Neural cell (in vitro differentiated cells): ENCODE results near the gene STARD10. TPM values are rescaled to one million over a fixed set of nuclear protein-coding genes. Genes with fewer than 3 reads are reported as not detected.

Experiments used
- H2AFZ ChIP-seq: fragments of 200-600, 300-800 bp; sonication (generic), shearing (Covaris generic); 2 replicates; pipeline ENCODE4 v1.6.0; 2014; ENCODE audit warnings: low read depth, mild to moderate bottlenecking, antibody characterized with exemption, low read length, moderate library complexity
- H3F3A ChIP-seq: fragments of 200-600 bp; shearing (Covaris generic); 2 replicates; pipeline ENCODE4 v1.6.1; 2016; ENCODE audit warnings: mild to moderate bottlenecking, moderate library complexity, mixed read lengths, antibody characterized with exemption, low read length; ENCODE audit not compliant: insufficient read depth, poor library complexity, severe bottlenecking
- H3K27ac ChIP-seq: fragments of 200-600, 300-800 bp; sonication (generic), shearing (Covaris generic); 2 replicates; pipeline ENCODE4 v1.5.1; 2014; ENCODE audit warnings: mild to moderate bottlenecking, low read length, moderate library complexity
- H3K27me3 ChIP-seq: fragments of 300-800, 200-600 bp; sonication (generic), shearing (Covaris generic); 2 replicates; pipeline ENCODE4 v1.6.0; 2014; ENCODE audit warnings: mild to moderate bottlenecking, low read depth, low read length, moderate library complexity; ENCODE audit not compliant: insufficient read depth
- H3K36me3 ChIP-seq: fragments of 300-800, 200-600 bp; sonication (generic), shearing (Covaris generic); 2 replicates; pipeline ENCODE4 v1.5.1; 2014; ENCODE audit warnings: mild to moderate bottlenecking, antibody characterized with exemption, low read length, moderate library complexity; ENCODE audit not compliant: insufficient read depth
- H3K4me2 ChIP-seq: fragments of 300-800, 200-600 bp; sonication (generic), shearing (Covaris generic); 2 replicates; pipeline ENCODE4 v1.6.0; 2014; ENCODE audit warnings: mild to moderate bottlenecking, low read length
- H3K4me3 ChIP-seq: fragments of 300-800, 200-600 bp; sonication (generic), shearing (Covaris generic); 2 replicates; pipeline ENCODE4 v1.5.1; 2014; ENCODE audit warnings: mild to moderate bottlenecking, low read length, moderate library complexity
- H3K79me2 ChIP-seq: fragments of 200-600 bp; shearing (Covaris generic); replicated peaks from 2 replicates; pipeline ENCODE4 v1.6.0; 2014; ENCODE audit warnings: mild to moderate bottlenecking, low read length, moderate library complexity; ENCODE audit not compliant: insufficient read depth
- H3K9ac ChIP-seq: fragments of 300-800, 200-600 bp; sonication (generic), shearing (Covaris generic); 2 replicates; pipeline ENCODE4 v1.6.1; 2016; ENCODE audit warnings: mild to moderate bottlenecking, low read length, mixed read lengths
- H3K9me2 ChIP-seq: fragments of 200-600 bp; shearing (Covaris generic); 2 replicates; pipeline ENCODE4 v1.6.1; 2016; ENCODE audit warnings: mild to moderate bottlenecking, low read length, mixed read lengths; ENCODE audit not compliant: insufficient read depth
- H3K9me3 ChIP-seq: fragments of 200-600, 300-800 bp; sonication (generic), shearing (Covaris generic); 2 replicates; pipeline ENCODE4 v1.6.1; 2016; ENCODE audit warnings: mild to moderate bottlenecking, mixed run types, low read length, moderate library complexity, mixed read lengths
- H4K20me1 ChIP-seq: fragments of 200-600 bp; shearing (Covaris generic); 2 replicates; pipeline ENCODE4 v1.6.1; 2016; ENCODE audit warnings: mild to moderate bottlenecking, mixed run types; ENCODE audit not compliant: insufficient read depth
- EP300 ChIP-seq: fragments of 450-650 bp; conservative IDR thresholded peaks from 2 replicates; pipeline ENCODE4 v1.6.1; 2014; ENCODE audit warnings: antibody characterized with exemption, mild to moderate bottlenecking, moderate library complexity; ENCODE audit not compliant: poor library complexity, severe bottlenecking
- EZH2 ChIP-seq: fragments of 200-600, 300-800 bp; shearing (Covaris generic), sonication (generic); IDR thresholded peaks from 2 replicates; pipeline ENCODE4 v1.6.1; 2014; ENCODE audit warnings: antibody characterized with exemption, low read length, borderline replicate concordance, mild to moderate bottlenecking; ENCODE audit not compliant: insufficient read depth, poor library complexity, severe bottlenecking
- MXI1 ChIP-seq: fragments of 450-650 bp; conservative IDR thresholded peaks from 2 replicates; pipeline ENCODE4 v1.6.1; 2014; ENCODE audit warnings: antibody characterized with exemption, mild to moderate bottlenecking; ENCODE audit not compliant: poor library complexity, severe bottlenecking
- POLR2AphosphoS5 ChIP-seq: IDR thresholded peaks from 2 replicates; pipeline ENCODE4 v1.6.1; 2012
- RAD21 ChIP-seq: fragments of 450-650 bp; conservative IDR thresholded peaks from 2 replicates; pipeline ENCODE4 v1.6.1; 2014; ENCODE audit warnings: antibody characterized with exemption, mild to moderate bottlenecking, moderate library complexity
- REST ChIP-seq: IDR thresholded peaks from 2 replicates; pipeline ENCODE4 v1.6.1; 2012; ENCODE audit warnings: borderline replicate concordance
- SMC3 ChIP-seq: fragments of 450-650 bp; conservative IDR thresholded peaks from 2 replicates; pipeline ENCODE4 v1.6.1; 2014; ENCODE audit warnings: antibody characterized with exemption, mild to moderate bottlenecking, moderate library complexity; ENCODE audit not compliant: poor library complexity
- TAF1 ChIP-seq: IDR thresholded peaks from 2 replicates; pipeline ENCODE4 v1.6.1; 2012; ENCODE audit warnings: low read depth
- polyA plus RNA-seq: library from polyadenylated mRNA; depleted of rRNA; stranded (reverse); fragments of >200 nt; gene quantifications from 2 replicates; pipeline ENCODE4 v1.2.3, GENCODE V29; 2014
- TF ChIP-seq, protein P1 (sequence below): fragments of 450-650 bp; IDR thresholded peaks from 2 replicates; pipeline ENCODE4 v1.5.1; 2014; ENCODE audit warnings: antibody characterized with exemption, mild to moderate bottlenecking, moderate library complexity; ENCODE audit not compliant: poor library complexity, severe bottlenecking

STARD10 gene
- polyA plus RNA-seq, 1 donor from 2014 or later = 29.0 TPM

GRCh38 chr11:72789493-72790131 lies 4.2 kb downstream of the STARD10 start:
- H3K9ac ChIP-seq = no peak overlapping the region
- no peak overlapping the region for H3K4me3 ChIP-seq

DNA sequence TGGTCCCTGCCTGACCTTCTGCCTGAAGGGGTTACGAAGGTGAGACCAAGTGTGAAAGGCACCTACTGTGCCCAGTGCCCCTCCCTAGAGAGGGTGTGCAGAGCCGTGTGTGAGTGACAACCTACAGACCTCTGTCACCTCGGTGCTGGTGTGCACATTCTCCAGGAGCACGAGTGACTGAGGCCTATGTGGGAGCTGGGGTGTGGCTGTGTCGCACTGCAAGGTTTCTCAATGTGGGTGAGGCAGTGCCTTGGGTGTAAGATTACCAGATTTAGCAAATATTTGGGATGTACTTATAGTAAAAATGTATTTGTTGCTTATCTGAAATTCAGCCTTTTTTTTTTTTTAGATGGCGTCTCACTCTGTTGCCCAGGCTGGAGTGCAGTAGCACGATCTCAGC lies 5.6 kb downstream of the STARD10 start:
- Histone ChIP-seq H3K27ac (no peak overlapping the region), H3K79me2 (no peaks in the 10 kb centered on the region)
- TF ChIP-seq TAF1 = no peak
- TF ChIP-seq, protein P1, sequence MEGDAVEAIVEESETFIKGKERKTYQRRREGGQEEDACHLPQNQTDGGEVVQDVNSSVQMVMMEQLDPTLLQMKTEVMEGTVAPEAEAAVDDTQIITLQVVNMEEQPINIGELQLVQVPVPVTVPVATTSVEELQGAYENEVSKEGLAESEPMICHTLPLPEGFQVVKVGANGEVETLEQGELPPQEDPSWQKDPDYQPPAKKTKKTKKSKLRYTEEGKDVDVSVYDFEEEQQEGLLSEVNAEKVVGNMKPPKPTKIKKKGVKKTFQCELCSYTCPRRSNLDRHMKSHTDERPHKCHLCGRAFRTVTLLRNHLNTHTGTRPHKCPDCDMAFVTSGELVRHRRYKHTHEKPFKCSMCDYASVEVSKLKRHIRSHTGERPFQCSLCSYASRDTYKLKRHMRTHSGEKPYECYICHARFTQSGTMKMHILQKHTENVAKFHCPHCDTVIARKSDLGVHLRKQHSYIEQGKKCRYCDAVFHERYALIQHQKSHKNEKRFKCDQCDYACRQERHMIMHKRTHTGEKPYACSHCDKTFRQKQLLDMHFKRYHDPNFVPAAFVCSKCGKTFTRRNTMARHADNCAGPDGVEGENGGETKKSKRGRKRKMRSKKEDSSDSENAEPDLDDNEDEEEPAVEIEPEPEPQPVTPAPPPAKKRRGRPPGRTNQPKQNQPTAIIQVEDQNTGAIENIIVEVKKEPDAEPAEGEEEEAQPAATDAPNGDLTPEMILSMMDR = no peak
- TF ChIP-seq MXI1 = no peak
- no peak for TF ChIP-seq EZH2
- no peak for TF ChIP-seq EP300
- TF ChIP-seq RAD21 = no peak
- TF ChIP-seq SMC3 = no peak
- TF ChIP-seq POLR2AphosphoS5 = no peak

More at GRCh38 chr11:72789493-72790131, 4.2 kb downstream of the STARD10 start:
- no peak overlapping the region for H3K27ac ChIP-seq
- TF ChIP-seq, protein P1 = no peak
- no peak for TF ChIP-seq EZH2
- no peak for TF ChIP-seq RAD21
- no peak for TF ChIP-seq MXI1
- no peak for TF ChIP-seq TAF1
- TF ChIP-seq EP300 = no peak
- TF ChIP-seq SMC3 = no peak
- TF ChIP-seq REST = no peak
- TF ChIP-seq POLR2AphosphoS5 = no peak
- no peaks in the 10 kb centered on the region for H3K9me2 ChIP-seq
- H3K9me3 ChIP-seq = no peaks in the 10 kb centered on the region
- no peaks in the 10 kb centered on the region for H3K27me3 ChIP-seq
- no peaks in the 10 kb centered on the region for H3F3A ChIP-seq
- no peaks in the 10 kb centered on the region for H4K20me1 ChIP-seq
- no peaks in the 10 kb centered on the region for H3K36me3 ChIP-seq
- H3K79me2 ChIP-seq = no peaks in the 10 kb centered on the region
- no peak overlapping the region for H3K4me2 ChIP-seq
- no peak overlapping the region for H2AFZ ChIP-seq

More for the DNA sequence above, 5.6 kb downstream of the STARD10 start:
- Histone ChIP-seq H4K20me1 (no peaks in the 10 kb centered on the region), H3K9me3 (no peaks in the 10 kb centered on the region), H2AFZ (no peak overlapping the region), H3K9ac (no peak overlapping the region), H3K4me3 (no peak overlapping the region), H3F3A (no peaks in the 10 kb centered on the region), H3K27me3 (no peaks in the 10 kb centered on the region), H3K9me2 (no peaks in the 10 kb centered on the region), H3K36me3 (no peaks in the 10 kb centered on the region), H3K4me2 (no peak overlapping the region)
